HCT116 (cell line): ENCODE data around the gene VTI1A.

Experiments
- CEBPB ChIP-seq: IDR thresholded peaks from 2 replicates; pipeline ENCODE4 v1.6.1; 2012; ENCODE audit warnings: low read depth
- EZH2 ChIP-seq: fragments of 200-600 bp; sonication (generic); IDR thresholded peaks from 2 replicates; pipeline ENCODE4 v1.6.1; 2017; ENCODE audit warnings: antibody characterized with exemption, mixed run types
- EZH2phosphoT487 ChIP-seq: fragments of 200-600 bp; IDR thresholded peaks from 2 replicates; pipeline ENCODE4 v1.6.1; 2018; ENCODE audit warnings: antibody characterized with exemption, borderline replicate concordance
- JUND ChIP-seq: IDR thresholded peaks from 2 replicates; pipeline ENCODE4 v1.6.1; 2012
- POLR2A ChIP-seq: IDR thresholded peaks from 2 replicates; pipeline ENCODE4 v1.7.0; 2011; ENCODE audit warnings: borderline replicate concordance; ENCODE audit not compliant: insufficient read depth, insufficient read length; ENCODE audit errors: extremely low read depth
- POLR2AphosphoS5 ChIP-seq: IDR thresholded peaks from 2 replicates; pipeline ENCODE4 v1.6.1; 2011; ENCODE audit warnings: mild to moderate bottlenecking, low read depth, low read length, moderate library complexity
- SIN3A ChIP-seq: IDR thresholded peaks from 2 replicates; pipeline ENCODE4 v1.6.1; 2012; ENCODE audit warnings: low read depth
- SP1 ChIP-seq: IDR thresholded peaks from 2 replicates; pipeline ENCODE4 v1.6.1; 2012; ENCODE audit warnings: low read depth
- TCF7L2 ChIP-seq: IDR thresholded peaks from 2 replicates; pipeline ENCODE4 v1.7.0; 2011; ENCODE audit warnings: borderline replicate concordance, inconsistent platforms; ENCODE audit not compliant: insufficient read depth, insufficient read length; ENCODE audit errors: extremely low read depth
- ZFX ChIP-seq: fragments of 450-650 bp; IDR thresholded peaks from 2 replicates; pipeline ENCODE4 v1.6.1; 2017
- TF ChIP-seq, protein P1 (sequence below), 3 experiments: fragments of 200-600 bp in 1 of 3; sonication (generic) in 1 of 3; IDR thresholded peaks in 2 of 3; conservative IDR thresholded peaks in 1 of 3; 2 replicates each; pipeline ENCODE4 v1.5.1; 2012 to 2017; ENCODE audit warnings: low read depth in 2 of 3, low read length in 2 of 3, antibody characterized with exemption in 1 of 3, borderline replicate concordance in 1 of 3, control low read depth in 1 of 3, mild to moderate bottlenecking in 1 of 3, mixed read lengths in 1 of 3, mixed run types in 1 of 3, moderate library complexity in 1 of 3; ENCODE audit not compliant: insufficient read depth in 1 of 3
- TF ChIP-seq, protein P2 (sequence below): IDR thresholded peaks from 2 replicates; pipeline ENCODE4 v1.6.1; 2012; ENCODE audit warnings: low read depth

DNA sequence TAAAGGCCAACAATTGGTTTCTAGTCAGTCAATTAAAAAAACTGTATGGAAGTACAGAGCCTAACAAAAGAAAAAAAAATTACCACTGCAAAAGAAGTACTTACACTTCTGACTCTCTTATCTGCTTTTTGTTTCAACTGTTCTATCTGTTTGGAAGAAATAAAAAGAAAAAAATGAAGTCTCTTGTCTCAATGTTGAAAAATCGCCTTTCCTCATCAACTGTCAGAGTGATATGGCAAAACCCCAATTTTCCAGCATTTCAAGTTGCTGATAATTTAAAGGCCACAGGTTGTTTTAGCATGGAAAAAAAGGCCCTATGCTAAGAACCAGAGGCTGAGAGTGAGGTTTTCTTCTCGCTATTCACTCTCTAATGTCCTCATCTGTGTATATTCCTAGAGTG is 13.9 kb upstream of the VTI1A start:
- TF ChIP-seq, protein P1, sequence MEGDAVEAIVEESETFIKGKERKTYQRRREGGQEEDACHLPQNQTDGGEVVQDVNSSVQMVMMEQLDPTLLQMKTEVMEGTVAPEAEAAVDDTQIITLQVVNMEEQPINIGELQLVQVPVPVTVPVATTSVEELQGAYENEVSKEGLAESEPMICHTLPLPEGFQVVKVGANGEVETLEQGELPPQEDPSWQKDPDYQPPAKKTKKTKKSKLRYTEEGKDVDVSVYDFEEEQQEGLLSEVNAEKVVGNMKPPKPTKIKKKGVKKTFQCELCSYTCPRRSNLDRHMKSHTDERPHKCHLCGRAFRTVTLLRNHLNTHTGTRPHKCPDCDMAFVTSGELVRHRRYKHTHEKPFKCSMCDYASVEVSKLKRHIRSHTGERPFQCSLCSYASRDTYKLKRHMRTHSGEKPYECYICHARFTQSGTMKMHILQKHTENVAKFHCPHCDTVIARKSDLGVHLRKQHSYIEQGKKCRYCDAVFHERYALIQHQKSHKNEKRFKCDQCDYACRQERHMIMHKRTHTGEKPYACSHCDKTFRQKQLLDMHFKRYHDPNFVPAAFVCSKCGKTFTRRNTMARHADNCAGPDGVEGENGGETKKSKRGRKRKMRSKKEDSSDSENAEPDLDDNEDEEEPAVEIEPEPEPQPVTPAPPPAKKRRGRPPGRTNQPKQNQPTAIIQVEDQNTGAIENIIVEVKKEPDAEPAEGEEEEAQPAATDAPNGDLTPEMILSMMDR (IDR thresholded peaks at IDR 0.05 in 2 of 3, conservative IDR thresholded peaks at IDR 0.05 in 1 of 3; ENCODE audit: borderline replicate concordance in 1 of 3, insufficient read depth in 1 of 3, low read depth in 2 of 3, low read length in 2 of 3): no peak
- TF ChIP-seq CEBPB: no peak
- no peak for TF ChIP-seq EZH2phosphoT487
- no peak for TF ChIP-seq EZH2
- TF ChIP-seq POLR2AphosphoS5: no peak
- TF ChIP-seq POLR2A: no peak
- no peak for TF ChIP-seq JUND
- TF ChIP-seq SIN3A: no peak
- no peak for TF ChIP-seq SP1
- no peak for TF ChIP-seq TCF7L2
- TF ChIP-seq, protein P2, sequence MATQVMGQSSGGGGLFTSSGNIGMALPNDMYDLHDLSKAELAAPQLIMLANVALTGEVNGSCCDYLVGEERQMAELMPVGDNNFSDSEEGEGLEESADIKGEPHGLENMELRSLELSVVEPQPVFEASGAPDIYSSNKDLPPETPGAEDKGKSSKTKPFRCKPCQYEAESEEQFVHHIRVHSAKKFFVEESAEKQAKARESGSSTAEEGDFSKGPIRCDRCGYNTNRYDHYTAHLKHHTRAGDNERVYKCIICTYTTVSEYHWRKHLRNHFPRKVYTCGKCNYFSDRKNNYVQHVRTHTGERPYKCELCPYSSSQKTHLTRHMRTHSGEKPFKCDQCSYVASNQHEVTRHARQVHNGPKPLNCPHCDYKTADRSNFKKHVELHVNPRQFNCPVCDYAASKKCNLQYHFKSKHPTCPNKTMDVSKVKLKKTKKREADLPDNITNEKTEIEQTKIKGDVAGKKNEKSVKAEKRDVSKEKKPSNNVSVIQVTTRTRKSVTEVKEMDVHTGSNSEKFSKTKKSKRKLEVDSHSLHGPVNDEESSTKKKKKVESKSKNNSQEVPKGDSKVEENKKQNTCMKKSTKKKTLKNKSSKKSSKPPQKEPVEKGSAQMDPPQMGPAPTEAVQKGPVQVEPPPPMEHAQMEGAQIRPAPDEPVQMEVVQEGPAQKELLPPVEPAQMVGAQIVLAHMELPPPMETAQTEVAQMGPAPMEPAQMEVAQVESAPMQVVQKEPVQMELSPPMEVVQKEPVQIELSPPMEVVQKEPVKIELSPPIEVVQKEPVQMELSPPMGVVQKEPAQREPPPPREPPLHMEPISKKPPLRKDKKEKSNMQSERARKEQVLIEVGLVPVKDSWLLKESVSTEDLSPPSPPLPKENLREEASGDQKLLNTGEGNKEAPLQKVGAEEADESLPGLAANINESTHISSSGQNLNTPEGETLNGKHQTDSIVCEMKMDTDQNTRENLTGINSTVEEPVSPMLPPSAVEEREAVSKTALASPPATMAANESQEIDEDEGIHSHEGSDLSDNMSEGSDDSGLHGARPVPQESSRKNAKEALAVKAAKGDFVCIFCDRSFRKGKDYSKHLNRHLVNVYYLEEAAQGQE: no peak
- no peak for TF ChIP-seq ZFX
